ENCODE measurements around the gene RABGEF1. TPM values are rescaled to one million over a fixed set of nuclear protein-coding genes. Genes with fewer than 3 reads are reported as not detected.
A peak's percentile ranks its signal among the peaks of the same experiment; 100 is the strongest.
"Not testable (repeated sequence)": the region's sequence is repeated elsewhere in the genome, so short reads cannot be mapped to it uniquely, and the experiment has no call there.

The RABGEF1 gene
- total and polyA plus RNA-seq, 8 donors: 7.9 to 17.6 (median 13.6) TPM

- DNase-seq (no peak), FAIRE-seq (no peak), ATAC-seq (peak in 2 of 4 donors; percentile 27 to 39)
- Histone ChIP-seq H3K4me3 (no peak overlapping the region), H3K4me1 (peaks cover 16 to 45% (median 34%) of the 10 kb centered on the region in 3 donors), H3K27ac (peak overlapping the region in 1 of 4 donors; percentile 1), H3K27me3 (no peaks in the 10 kb centered on the region), H3K9me3 (no peaks in the 10 kb centered on the region), H3K36me3 (peaks cover 0 to 6% (median 5%) of the 10 kb centered on the region in 3 donors)
- no peak for TF ChIP-seq CTCF (IDR thresholded peaks at IDR 0.05)
- WGBS, 2 donors: 13 to 23% methylated on average over 2 of the region's 2 CpGs
- intact Hi-C loops (cut with DNase I): no loop called here
Observed at GRCh38 chr7:66776800-66777442, 36.4 kb downstream of the RABGEF1 start.

GRCh38 chr7:66778201-66778600 lies 37.7 kb downstream of the RABGEF1 start:
- Histone ChIP-seq H3K4me1 (peaks cover 13 to 40% (median 32%) of the 10 kb centered on the region in 3 donors), H3K4me3 (no peak overlapping the region), H3K27me3 (no peaks in the 10 kb centered on the region), H3K27ac (peak overlapping the region in 2 of 4 donors; percentile 5 to 13), H3K36me3 (peaks cover 0 to 6% (median 5%) of the 10 kb centered on the region in 3 donors), H3K9me3 (no peaks in the 10 kb centered on the region)
- intact Hi-C loops (cut with DNase I): no loop called here
- FAIRE-seq (no peak), ATAC-seq (no peak), DNase-seq (no peak)
- no peak for TF ChIP-seq CTCF (IDR thresholded peaks at IDR 0.05)
- 76 to 79% methylated on average over 4 of the region's 4 CpGs for WGBS, 2 donors

GRCh38 chr7:66779669-66780409 lies 39.3 kb downstream of the RABGEF1 start:
- Histone ChIP-seq H3K27me3 (no peaks in the 10 kb centered on the region), H3K4me1 (peaks cover 9 to 40% (median 33%) of the 10 kb centered on the region in 3 donors), H3K27ac (no peak overlapping the region), H3K9me3 (no peaks in the 10 kb centered on the region), H3K4me3 (no peak overlapping the region), H3K36me3 (peaks cover 0 to 6% (median 5%) of the 10 kb centered on the region in 3 donors)
- no peak for TF ChIP-seq CTCF (IDR thresholded peaks at IDR 0.05)
- intact Hi-C loops (cut with DNase I): no loop called here
- WGBS, 2 donors: 68 to 77% methylated on average over 5 of the region's 5 CpGs
- ATAC-seq (no peak), FAIRE-seq (no peak), DNase-seq (no peak)

- H3K4me1 ChIP-seq: peaks cover 9 to 43% (median 25%) of the 10 kb centered on the region in 3 donors
- H3K4me3 ChIP-seq: no peak overlapping the region
- no peak for DNase-seq
- intact Hi-C loops (cut with DNase I): no loop called here
- peak overlapping the region in 3 of 4 donors; percentile 8 to 87 (median 76) for H3K27ac ChIP-seq
- no peak for FAIRE-seq
- H3K36me3 ChIP-seq: peaks cover 0 to 12% (median 2%) of the 10 kb centered on the region in 3 donors
- no peak for TF ChIP-seq CTCF (IDR thresholded peaks at IDR 0.05)
- 52 to 60% methylated on average over 7 of the region's 7 CpGs for WGBS, 2 donors
- no peaks in the 10 kb centered on the region for H3K27me3 ChIP-seq
- no peaks in the 10 kb centered on the region for H3K9me3 ChIP-seq
- ATAC-seq: peak in 2 of 4 donors; percentile 26 to 44
Observed at GRCh38 chr7:66781408-66782090, 41.0 kb downstream of the RABGEF1 start.

- H3K4me1 ChIP-seq: peaks cover 0 to 35% (median 17%) of the 10 kb centered on the region in 3 donors
- peak; percentile 41 for FAIRE-seq
- H3K27me3 ChIP-seq; DNase-seq; intact Hi-C loops (cut with DNase I); H3K9me3 ChIP-seq; H3K4me3 ChIP-seq: not testable (repeated sequence)
- peaks cover 0 to 10% (median 0%) of the 10 kb centered on the region in 3 donors for H3K36me3 ChIP-seq
- peak overlapping the region in 2 of 4 donors; percentile 76 to 87 for H3K27ac ChIP-seq
- ATAC-seq: peak; percentile 54 to 82 (median 61)
- WGBS, 2 donors: 22 to 31% methylated on average over 3 of the region's 3 CpGs
Observed at GRCh38 chr7:66782875-66783274, 42.3 kb downstream of the RABGEF1 start.

GRCh38 chr7:66783887-66784595 lies 43.5 kb downstream of the RABGEF1 start:
- peak; percentile 79 for FAIRE-seq
- ATAC-seq: peak; percentile 73 to 80 (median 78)
- WGBS, 2 donors: 36 to 45% methylated on average over 1 of the region's 1 CpG
- H3K36me3 ChIP-seq: peaks cover 0 to 10% (median 0%) of the 10 kb centered on the region in 3 donors
- H3K4me3 ChIP-seq; DNase-seq; intact Hi-C loops (cut with DNase I); H3K9me3 ChIP-seq; H3K27me3 ChIP-seq: not testable (repeated sequence)
- peak overlapping the region in 3 of 4 donors; percentile 43 to 87 (median 76) for H3K27ac ChIP-seq
- peaks cover 0 to 35% (median 12%) of the 10 kb centered on the region in 3 donors for H3K4me1 ChIP-seq
